AG04449 (cell line): ENCODE results near the gene RAB7B.

ENCODE experiments used
- CTCF ChIA-PET: fragments of 350-600 bp; formaldehyde crosslinking; extraction: SDS; loops from one replicate; lab custom pipeline; 2021; ENCODE audit warnings: antibody characterized with exemption; lab: Yijun Ruan, JAX
- POLR2A ChIA-PET: fragments of 400-600, 350-600 bp; formaldehyde crosslinking; extraction: SDS; loops from one replicate; lab custom pipeline; 2020; ENCODE audit warnings: antibody characterized with exemption, inconsistent platforms; lab: Yijun Ruan, JAX
- DNase-seq: peaks from one replicate; pipeline ENCODE4 v3.0.0-alpha.2; 2010; ENCODE audit warnings: low read depth, low spot score
- H3K4me3 ChIP-seq: 2 replicates; pipeline ENCODE4 v1.5.1; 2011; ENCODE audit warnings: low read depth, mild to moderate bottlenecking, control low read depth, low read length
- TF ChIP-seq, protein P1 (sequence below): IDR thresholded peaks from one replicate; pipeline ENCODE4 v1.5.1; 2011; ENCODE audit warnings: mild to moderate bottlenecking, moderate library complexity, low read length, control low read depth, inconsistent platforms; ENCODE audit not compliant: insufficient read depth; ENCODE audit errors: missing control alignments

Gene RAB7B

DNA sequence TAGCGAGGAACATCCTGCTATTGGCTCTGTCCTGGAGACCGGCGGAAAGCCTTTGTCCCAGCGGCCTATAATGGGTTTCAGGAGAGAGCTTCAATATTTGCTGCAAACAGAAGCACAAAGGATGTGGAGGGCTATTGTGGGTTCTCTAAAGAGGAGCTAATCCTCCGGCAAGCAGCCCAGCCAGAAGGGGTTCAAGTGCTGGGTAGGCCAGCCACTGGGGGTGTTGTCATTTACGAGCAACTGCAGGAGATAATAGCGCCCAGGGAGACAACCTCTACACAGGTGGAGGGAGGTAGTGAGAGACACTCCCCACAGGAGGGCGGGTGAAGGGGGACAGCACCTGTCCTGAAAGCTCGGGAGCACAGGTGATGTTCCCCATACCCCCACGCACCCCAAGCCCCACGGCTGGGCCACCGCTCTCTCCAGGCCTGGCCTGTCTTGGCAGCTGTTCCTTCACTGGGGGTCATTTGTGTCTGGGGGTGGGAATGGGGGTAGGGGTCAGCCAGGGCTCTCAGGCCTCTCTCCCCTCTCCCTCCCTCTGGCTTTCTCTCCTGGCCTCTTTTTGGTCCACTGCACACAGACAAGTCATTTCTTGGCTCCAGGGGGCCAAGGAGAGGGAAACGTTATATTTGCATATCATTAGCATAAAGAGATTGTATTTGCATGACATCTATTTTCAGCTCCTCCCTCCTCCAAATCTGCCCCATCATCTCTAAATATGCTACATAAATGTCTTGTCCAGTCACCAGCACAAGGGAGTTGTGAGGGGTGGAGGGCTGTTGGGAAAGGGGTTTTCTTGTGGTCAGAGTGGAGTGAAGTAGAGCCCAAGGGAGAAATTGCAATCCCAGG is 37.9 kb downstream of the RAB7B start:
- ChIA-PET POLR2A (no interaction called here), CTCF (interaction anchor here (0.9 to 16.0 kb wide), 9 partner anchors 13 to 173 kb away, joined by 3 to 171 read pairs (median 4); no protein-coding TSS in a partner anchor)
- DNase-seq = no peak
- TF ChIP-seq, protein P1, sequence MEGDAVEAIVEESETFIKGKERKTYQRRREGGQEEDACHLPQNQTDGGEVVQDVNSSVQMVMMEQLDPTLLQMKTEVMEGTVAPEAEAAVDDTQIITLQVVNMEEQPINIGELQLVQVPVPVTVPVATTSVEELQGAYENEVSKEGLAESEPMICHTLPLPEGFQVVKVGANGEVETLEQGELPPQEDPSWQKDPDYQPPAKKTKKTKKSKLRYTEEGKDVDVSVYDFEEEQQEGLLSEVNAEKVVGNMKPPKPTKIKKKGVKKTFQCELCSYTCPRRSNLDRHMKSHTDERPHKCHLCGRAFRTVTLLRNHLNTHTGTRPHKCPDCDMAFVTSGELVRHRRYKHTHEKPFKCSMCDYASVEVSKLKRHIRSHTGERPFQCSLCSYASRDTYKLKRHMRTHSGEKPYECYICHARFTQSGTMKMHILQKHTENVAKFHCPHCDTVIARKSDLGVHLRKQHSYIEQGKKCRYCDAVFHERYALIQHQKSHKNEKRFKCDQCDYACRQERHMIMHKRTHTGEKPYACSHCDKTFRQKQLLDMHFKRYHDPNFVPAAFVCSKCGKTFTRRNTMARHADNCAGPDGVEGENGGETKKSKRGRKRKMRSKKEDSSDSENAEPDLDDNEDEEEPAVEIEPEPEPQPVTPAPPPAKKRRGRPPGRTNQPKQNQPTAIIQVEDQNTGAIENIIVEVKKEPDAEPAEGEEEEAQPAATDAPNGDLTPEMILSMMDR = no peak
- no peak overlapping the region for H3K4me3 ChIP-seq

DNA sequence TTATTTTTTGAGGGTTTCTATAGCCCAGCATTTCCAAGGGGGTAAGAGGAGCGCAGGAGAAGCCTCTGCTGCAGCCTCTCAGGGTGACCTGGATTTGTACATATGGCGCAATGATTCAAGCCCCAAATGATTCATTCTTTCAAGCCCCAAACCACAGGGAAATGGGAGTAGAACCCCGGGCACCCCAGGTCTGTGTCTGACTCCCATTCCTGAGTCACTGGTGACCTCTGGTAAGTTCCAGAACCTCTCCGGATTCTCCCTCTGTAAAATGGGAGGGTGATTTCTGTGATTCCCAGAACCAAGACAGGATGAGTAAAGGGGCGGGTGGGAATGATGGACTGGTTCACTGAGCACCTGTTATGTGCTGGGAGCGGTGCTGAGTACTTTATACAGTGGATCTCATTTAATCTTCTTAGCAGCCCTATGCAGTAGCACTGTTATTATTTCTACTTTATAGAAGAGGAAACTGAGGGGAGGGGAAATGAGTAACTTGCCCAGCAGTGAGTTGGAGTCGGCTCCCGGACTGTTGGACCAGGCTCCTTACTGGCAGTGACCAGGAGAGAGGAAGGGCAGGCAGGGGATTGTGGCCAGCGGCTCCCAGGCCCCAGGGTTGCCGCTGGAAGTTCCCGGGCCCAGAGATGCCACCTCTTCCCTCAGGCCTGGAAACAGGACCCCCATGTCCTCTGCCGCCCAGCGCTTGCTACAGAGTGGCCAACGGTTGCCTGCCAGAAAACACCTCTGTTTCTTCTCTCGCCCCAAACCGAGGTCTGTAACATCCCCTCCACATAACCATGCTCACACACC is 39.6 kb downstream of the RAB7B start:
- peak; percentile 16 for DNase-seq
- H3K4me3 ChIP-seq = no peak overlapping the region
- TF ChIP-seq, protein P1 = no peak
- ChIA-PET POLR2A (interaction anchor here (0.6 kb wide), 1 partner anchor 156 kb away, joined by 3 read pairs; no protein-coding TSS in a partner anchor), CTCF (interaction anchor here (2.1 to 16.0 kb wide), 3 partner anchors 15 to 172 kb away, joined by 6 to 171 read pairs (median 10); no protein-coding TSS in a partner anchor)

DNA sequence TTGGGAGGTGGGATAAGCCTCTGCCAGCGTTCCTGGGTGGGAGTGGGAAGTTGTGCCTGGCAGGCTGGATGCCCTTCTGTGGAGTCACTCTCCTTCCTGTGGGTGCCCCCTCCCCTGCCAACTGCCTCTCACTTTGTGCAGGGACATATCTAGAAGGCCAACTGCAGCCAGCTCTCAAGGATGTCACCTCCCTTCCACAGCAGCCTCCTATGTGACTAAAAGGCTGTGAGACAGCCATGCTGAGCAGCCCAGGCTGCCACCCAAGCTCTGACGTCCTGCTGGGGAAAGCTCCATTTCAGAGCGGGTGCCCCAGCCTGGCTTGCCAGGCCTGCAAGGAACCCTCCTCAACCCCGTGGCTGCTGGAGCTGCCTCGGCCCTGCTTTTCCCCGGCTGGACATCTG is 40.4 kb downstream of the RAB7B start:
- no peak for DNase-seq
- ChIA-PET POLR2A (interaction anchor here (0.6 to 0.7 kb wide), 2 partner anchors 14 to 155 kb away, joined by 3 read pairs; no protein-coding TSS in a partner anchor), CTCF (interaction anchor here (0.6 to 16.0 kb wide), 5 partner anchors 16 to 171 kb away, joined by 3 to 171 read pairs (median 6); no protein-coding TSS in a partner anchor)
- H3K4me3 ChIP-seq = no peak overlapping the region
- TF ChIP-seq, protein P1 = no peak

DNA sequence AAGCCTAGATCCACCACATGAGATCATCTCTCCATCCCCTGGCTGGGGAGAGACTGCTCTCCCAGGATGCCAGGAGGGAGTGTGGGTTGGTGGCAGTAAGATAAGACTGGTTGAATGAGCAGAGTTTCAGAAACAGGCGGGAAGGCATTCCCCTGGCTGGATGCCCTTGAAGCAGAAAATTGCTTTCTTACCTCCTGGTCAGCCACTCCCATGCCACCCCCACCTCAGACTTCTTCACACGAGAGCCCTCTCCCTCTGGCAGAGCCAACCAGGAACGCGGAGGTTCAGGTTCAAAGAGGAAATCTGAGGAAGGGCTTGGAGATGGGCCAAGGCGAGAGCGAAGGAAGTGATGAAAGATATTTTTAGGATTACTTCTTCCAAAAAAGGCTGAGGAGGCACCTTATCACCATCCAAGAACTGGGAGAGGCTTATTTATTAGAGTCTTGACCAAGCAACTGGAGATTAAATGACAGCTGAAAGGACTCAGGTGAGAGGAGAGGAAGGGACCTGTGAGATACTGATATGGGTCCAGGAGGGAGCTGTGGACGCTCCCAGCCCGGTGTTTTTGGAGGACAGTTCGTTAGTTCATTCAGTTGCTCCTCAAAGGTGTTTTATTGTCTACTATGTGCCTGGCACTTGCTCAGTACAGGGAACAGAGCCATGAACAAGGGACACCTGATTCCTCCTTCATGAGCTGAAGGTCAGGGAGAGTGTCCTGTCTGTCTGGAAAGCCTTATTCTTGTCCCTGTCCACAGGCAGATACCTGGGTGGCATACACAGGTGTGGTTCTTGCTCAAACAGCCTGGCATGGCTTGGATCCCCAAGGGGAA is 41.0 kb downstream of the RAB7B start:
- no peak for DNase-seq
- ChIA-PET POLR2A (interaction anchor here (0.7 kb wide), 1 partner anchor 13 kb away, joined by 3 read pairs; no protein-coding TSS in a partner anchor), CTCF (interaction anchor here (0.6 to 16.0 kb wide), 9 partner anchors 9 to 370 kb away, joined by 3 to 171 read pairs (median 6); no protein-coding TSS in a partner anchor)
- no peak overlapping the region for H3K4me3 ChIP-seq
- TF ChIP-seq, protein P1 = no peak

DNA sequence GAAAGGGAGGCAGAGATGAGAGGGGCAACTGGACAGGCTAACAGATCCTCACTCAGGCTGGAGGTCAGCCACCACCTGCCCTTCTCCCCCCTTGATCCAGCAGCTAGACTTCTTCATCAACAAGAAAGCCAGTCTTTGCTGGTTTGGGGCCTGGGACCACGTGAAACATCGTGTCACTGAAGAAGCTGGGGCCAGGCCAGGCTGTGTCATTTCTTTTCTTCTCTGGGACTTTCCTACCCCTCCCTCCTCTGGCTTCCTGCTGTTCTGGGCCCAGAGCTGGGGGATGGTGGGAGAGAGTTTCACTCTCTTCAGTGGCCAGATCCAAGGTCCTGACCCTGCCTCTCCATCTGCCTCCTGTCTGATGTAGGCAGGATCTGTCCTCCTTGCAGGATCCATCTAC is 41.8 kb downstream of the RAB7B start:
- ChIA-PET POLR2A (no interaction called here), CTCF (interaction anchor here (0.7 to 16.0 kb wide), 9 partner anchors 8 to 369 kb away, joined by 3 to 171 read pairs (median 6); no protein-coding TSS in a partner anchor)
- no peak for DNase-seq
- H3K4me3 ChIP-seq = no peak overlapping the region
- TF ChIP-seq, protein P1 = no peak
